Measurements from ENCODE around the gene TBC1D2B.

- TF ChIP-seq CTCF (IDR thresholded peaks at IDR 0.05; ENCODE audit: low read length) = no peak
- TF ChIP-seq EZH2 (optimal IDR thresholded peaks at IDR 0.05; ENCODE audit: low read depth, low read length) = no peak
These were observed 32.9 kb downstream of the TBC1D2B start for GRCh38 chr15:78044407-78045155.
